ENCODE data around the gene SLC24A5.
A peak's percentile ranks its signal among the peaks of the same experiment; 100 is the strongest.

Gene SLC24A5

DNA sequence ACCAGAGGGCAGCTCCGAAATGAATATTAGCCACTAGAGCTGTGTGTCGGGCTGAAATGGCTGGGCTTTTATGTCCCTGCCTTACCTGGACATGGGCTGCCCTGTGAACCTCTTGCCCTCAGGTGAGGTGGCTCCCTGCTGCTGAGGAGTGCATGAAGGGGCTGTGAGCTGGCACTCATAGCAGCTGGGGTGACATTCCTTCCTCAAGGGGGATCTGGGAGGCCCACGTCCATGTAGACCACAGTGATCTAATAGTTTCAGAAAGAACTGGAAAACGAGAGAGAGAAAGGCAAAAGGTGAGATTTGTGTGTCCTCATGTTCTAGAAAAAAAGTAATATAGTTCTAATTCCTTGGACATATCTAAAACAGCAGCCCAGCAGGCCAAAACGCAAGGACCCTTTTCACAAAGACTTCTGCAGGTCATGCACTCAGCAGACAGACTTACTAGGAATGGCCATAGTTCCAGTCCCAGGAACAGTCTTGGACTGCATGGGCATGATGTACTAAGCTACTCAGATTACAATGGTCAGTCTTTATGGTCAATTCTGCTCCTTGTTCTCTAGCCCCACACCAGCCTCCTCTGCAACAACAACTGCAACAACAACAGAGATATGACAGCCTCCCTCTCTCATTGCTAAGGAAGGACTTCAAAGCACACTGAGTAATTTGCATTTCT lies 10.8 kb upstream of the SLC24A5 start:
- DNase-seq (ENCODE audit: extremely low read depth in 1 of 2, low read depth in 1 of 2): no peak

DNA sequence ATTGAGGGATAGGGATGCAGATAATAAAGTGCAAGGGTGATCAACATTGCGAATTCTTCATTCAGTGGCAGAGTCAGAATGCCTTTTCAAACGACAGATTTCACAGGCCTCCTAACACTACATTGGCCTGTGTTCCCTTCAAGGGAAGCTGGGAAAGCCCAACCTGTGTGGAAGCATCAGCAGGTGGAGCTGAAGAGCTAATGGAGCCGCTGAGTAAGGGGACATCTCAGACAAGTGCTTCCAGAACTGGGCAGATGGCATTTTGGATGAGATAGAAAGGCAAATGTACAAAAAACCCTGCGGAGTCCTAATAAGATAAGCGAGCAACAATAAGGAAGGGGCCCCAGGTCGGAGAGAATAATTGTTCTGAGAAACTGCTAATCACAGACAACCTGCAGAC lies 8.5 kb upstream of the SLC24A5 start:
- no peak for DNase-seq (ENCODE audit: extremely low read depth in 1 of 2, low read depth in 1 of 2)

DNA sequence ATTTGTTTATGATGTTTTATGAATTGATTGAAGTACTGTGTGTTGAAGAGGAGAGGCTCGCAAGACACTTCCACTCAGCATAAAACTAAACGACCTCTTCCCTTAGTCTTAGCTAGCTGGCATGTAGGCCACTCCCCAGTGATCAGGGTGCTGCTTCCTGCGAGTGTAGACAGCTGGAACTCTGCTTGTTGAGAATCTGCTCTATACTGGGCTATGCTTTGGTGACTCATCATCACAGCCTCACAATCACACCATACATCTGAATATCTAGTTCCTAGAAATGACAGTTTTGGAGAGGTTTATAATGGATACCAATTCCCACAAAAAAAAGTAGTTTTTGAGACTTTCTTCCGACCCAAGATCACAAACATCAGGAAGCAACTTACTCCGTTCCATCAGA lies 1.5 kb upstream of the SLC24A5 start:
- no peak for DNase-seq (ENCODE audit: extremely low read depth in 1 of 2, low read depth in 1 of 2)

DNA sequence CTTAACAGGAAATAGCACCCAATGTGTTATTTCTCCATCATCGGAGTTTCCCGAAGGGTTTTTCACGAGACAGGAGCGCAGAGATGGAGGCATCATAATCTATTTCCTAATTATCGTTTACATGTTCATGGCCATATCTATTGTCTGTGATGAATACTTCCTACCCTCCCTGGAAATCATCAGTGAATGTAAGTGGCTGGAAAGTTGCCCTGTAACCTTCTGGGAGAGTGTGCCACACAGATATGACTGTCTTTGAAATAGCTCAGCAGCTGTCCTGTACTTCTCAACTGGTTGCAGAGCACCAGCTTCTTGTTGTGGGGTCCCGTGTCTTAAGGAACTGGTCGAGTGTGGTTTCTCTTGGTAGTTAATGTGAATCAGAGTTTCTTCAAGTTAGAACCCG lies 1.1 kb downstream of the SLC24A5 start:
- DNase-seq (ENCODE audit: extremely low read depth in 1 of 2, low read depth in 1 of 2): no peak

DNA sequence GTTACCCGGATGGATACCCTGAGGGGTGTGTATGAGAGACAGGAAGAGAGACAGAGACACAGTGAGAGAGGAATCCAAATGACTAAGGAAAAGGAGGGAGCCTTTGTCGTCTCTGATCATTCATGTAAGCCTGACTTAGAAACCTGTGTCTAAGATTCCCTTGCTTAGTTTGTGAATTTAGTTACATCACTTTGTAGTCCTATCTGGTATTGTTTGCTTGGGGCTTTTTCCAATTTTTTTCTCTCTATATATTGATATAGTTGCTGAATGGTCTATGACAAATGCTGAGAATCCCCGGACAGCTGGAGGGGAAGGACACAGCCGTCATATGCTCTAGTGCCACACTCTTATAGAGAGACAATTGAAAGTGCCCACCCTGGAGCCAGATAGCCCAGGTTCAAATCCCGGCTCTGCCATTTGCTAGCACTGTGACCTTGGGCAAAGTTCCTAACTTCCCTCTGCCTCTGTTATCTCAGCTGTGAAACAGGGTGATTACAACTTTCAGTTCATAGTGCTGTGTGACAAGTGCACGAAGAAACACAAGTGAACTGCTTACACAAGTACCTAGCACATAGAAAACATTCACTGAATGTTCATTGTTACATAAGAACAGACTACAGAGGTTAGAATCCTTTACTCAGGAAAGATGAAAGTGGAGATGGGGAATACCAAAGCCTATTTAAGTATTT lies 6.0 kb downstream of the SLC24A5 start:
- no peak for DNase-seq (ENCODE audit: extremely low read depth in 1 of 2, low read depth in 1 of 2)

DNA sequence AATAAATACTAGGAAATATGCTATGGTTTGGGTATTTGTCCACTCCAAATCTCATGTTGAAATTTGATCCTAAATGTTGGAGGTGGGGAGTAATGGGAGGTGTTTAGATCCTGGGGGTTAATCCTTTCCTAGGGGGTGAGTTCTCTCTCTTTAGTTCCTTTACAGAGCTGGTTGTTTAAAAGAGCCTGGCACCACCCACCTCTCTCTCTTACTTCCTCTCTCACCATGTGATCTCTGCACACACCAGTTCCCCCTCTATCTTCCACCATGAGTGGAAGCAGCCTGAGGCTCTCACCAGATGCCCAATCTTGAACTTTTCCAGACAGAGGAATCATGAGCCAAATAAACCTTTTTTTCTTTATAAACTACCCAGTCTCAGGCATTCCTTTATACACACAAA lies 10.5 kb downstream of the SLC24A5 start:
- DNase-seq (ENCODE audit: extremely low read depth in 1 of 2, low read depth in 1 of 2): no peak

DNA sequence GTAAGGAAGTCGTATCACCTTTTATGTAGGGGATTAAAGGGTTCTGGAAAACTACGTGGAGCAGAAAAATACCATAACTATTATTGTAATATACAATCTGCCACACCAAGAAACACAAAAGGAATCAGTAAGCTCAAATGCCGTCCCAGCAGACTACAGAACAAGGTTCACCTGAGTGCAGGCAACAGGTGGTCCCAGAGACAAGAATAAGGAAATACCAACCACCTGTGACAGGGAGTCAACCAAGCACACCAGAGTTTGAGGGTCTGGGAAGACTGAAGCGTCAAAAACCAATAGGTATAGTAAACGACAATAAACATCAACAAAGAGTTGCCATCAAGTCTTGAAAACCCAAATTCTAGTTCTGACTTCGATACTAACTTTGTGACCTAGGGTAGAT lies 12.1 kb downstream of the SLC24A5 start:
- DNase-seq (ENCODE audit: extremely low read depth in 1 of 2, low read depth in 1 of 2): no peak

DNA sequence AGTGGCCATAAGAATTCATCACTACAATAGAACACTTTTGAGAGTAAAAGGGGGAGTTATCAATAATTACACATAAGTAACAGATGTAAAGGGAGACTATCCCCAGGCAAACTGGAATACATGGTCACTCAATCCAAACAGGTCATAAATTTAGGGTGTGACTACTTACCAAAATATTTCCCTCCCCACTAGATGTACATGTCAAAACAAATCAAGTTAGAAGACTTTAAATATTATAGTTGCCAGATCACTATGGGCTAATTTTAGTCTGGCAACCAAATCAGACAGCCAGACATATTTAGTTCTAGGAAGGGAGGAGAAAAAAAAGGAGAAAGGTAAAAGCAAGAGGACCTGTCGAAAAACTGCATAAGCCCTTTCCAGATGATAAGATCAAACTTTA lies 23.1 kb downstream of the SLC24A5 start:
- no peak for DNase-seq (ENCODE audit: extremely low read depth in 1 of 2, low read depth in 1 of 2)

DNA sequence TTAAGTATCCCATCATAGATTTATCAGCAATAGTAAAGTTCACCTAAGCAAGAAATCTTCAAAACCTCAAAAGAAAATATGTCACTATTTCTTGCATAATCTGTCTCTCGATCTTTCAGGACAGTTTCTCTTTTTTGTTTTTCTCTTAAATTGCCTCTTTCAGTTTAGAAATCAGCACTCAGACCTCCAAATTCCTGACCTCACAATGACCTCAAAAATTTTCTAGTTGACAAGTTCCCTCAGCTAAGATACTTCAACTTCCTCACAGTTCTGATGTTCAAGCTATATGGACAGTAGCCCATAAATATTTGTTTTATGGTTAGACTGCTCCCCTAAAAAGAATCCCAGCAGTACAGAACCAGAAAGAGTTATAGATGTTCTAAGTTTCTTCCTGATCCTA lies 24.1 kb downstream of the SLC24A5 start:
- no peak for DNase-seq (ENCODE audit: extremely low read depth in 1 of 2, low read depth in 1 of 2)

DNA sequence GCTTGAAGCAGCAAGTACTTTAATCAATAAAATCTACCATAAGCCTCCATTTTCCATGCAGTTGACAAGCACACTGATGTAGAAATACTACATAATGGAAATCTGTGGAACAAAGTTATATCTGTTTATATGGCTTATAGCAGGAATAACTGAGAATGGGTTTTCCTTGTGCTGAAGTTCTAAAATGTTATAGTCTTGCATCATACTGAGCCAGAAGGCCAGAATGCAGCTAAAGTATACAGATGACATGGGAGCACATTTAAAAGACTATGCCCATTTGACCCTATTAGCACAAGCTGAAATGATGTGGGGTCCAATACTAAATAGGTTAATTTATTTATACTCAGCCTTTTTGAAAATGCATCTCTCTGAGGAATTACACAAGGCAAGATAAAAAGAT lies 25.1 kb downstream of the SLC24A5 start:
- no peak for DNase-seq (ENCODE audit: extremely low read depth in 1 of 2, low read depth in 1 of 2)

DNA sequence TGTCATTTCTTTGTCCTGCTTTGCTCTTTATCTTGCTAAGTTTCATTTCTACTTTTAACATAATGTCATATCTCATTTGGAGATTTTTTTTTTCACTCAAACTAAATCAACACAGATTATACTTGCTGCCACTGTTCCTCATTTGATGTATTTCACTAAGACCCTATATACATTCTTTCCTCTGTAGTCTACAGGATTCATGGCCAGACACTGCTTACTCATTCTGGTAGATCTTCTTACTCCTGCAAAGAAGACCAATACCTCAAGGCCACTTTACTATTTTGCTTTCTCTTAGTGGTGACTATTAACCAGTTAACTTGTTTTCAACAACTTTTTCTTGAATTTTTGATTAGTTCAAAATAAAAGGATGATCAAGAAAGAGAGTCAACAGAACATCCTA lies 26.6 kb downstream of the SLC24A5 start:
- DNase-seq (ENCODE audit: extremely low read depth in 1 of 2, low read depth in 1 of 2): no peak

DNA sequence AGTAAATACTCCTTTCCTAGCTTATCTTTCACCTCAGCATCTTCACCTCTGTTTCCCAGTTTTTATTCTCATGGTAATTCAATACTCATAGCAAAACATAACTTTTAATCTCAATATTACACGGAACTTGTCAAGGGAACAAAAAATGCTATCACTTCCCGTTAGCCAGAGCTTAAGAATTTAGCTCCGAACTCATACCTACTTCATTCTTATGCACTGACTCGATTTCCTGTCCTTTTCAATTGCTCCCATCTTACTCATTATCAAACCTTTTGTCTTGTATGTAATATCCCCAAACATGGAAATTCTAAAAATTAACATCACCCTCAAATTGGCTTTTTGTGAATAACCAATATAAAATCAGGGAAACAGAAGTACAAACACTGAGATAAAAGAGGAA lies 29.1 kb downstream of the SLC24A5 start:
- no peak for DNase-seq (ENCODE audit: extremely low read depth in 1 of 2, low read depth in 1 of 2)

DNA sequence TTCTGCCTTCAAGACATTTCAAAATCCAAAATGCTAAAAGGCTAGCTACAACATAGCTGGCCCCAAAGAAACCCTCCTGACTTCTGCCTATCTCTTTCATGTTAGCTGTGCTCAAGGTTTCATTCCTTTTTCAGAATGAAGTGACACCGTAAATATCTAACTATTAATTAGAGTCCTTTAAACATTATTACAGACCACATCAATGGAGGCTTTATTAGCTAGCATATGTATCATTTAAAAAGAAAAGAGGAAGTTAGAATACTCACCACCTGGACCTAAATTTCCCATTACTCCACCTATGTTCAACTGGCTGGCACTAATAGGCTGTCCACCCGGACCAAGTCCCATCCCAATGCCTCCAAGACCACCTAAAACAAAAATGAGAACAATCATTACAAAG lies 32.7 kb downstream of the SLC24A5 start:
- no peak for DNase-seq (ENCODE audit: extremely low read depth in 1 of 2, low read depth in 1 of 2)

DNA sequence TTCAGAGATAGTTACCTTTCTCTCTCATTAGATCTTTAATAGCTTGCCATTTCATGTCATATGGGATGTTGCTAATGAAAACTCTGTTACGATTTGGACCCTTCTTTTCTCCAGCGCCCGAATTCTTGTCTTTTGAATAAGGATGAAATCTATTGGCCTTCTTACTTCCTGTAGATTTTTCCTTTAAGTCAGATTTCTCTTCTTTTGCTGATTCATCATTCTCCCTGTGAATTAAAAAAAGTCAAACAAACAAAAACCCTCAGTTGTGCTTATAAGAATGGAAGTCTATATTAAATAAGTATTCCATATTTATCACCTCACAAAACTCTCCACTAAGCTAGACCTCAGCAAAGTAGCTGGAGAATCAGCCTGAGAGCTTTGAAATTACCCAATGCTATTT lies 47.8 kb downstream of the SLC24A5 start:
- DNase-seq (ENCODE audit: extremely low read depth in 1 of 2, low read depth in 1 of 2): no peak

DNA sequence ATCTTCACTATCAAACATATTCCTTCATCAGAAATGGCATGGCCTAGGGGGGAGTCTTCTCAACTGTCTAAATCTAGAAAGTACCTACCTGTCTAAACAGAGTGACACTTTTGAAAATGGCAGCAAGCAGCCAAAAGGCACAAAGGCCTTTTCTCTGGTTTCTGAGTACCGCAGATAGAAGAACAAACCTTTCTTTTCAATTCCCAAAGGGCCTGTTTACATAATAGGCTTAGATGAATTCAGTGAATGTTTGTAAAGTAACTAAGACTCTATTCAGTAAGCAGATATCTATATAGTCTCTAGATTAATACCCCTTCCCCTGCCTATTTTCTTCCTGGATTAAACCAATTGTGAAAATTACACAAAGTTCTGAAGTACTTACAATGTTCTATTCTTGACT lies 50.2 kb downstream of the SLC24A5 start:
- DNase-seq (ENCODE audit: extremely low read depth in 1 of 2, low read depth in 1 of 2): no peak

DNA sequence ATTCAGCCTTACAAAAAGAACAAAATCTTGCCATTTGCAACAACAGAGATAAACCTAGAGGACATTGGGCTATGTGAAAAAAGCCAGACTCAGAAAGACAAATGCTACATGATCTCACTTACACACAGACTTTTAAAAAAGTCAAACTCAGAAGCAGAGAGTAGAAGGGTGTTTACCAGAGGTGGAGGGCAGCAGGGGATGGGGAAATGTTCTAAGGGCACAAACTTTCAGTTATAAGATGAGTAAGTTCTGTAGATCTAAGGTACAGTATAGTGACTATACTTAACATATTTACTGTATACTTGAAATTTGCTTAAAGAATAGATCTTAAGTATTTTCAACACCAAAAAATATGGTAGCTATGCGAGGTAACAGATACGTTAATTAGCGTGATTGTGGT lies 54.3 kb downstream of the SLC24A5 start:
- DNase-seq (ENCODE audit: extremely low read depth in 1 of 2, low read depth in 1 of 2): no peak

DNA sequence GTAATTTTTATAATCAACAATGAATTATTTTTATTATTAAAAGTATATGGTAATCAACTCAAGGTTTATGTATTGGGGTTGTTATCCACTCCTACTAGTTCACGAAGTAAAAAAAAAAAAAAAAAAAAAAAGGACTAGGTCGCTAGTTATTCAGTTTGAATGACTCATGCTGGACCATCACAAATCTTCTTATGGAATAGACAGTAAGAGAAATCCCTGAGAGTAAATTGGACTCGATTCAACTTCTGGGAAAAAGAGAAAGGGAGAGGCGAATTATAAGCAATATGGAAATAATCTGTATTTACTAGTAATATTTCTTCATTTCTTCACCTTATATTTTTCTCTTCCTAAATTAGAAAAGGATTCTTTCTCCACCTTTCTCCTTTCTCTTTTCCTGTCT lies 55.3 kb downstream of the SLC24A5 start:
- DNase-seq (ENCODE audit: extremely low read depth in 1 of 2, low read depth in 1 of 2): no peak

DNA sequence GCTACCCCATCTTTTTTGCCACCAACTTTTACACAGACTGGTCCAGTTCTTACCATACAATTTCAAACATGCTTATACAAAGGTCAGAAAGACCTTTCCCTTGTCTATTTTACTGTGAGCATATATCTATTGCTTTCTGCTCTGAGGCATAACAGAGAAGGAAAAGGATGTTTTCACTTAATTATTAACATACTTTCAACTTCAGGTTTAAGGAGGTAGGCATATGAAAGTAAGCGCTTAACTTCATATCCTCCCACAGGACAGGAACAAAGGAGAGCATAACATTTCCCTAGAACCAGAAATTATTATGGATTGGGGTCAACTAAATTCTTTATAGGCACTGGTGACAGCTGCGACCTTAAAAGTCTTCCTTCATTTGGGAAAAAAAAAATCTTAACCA lies 56.2 kb downstream of the SLC24A5 start:
- DNase-seq (ENCODE audit: extremely low read depth in 1 of 2, low read depth in 1 of 2): no peak

DNA sequence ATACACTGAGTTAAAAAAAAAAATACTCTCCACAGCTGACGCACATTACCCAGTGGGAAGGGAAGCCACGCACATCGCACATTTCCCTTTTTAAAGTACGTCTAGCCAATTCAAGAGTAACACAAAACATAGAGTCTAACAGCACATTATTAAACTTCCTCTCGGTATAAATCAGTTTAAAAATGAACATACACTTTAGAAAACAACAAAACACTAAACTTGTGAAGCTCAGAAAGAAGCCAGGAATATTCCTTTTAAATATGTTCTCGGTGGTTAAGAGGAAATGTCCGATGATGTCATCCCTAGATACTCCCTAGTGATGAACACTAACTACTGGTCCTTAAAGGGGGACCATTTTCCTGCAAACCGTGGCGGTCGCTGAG lies 56.6 kb downstream of the SLC24A5 start:
- DNase-seq (ENCODE audit: extremely low read depth in 1 of 2, low read depth in 1 of 2): no peak

DNA sequence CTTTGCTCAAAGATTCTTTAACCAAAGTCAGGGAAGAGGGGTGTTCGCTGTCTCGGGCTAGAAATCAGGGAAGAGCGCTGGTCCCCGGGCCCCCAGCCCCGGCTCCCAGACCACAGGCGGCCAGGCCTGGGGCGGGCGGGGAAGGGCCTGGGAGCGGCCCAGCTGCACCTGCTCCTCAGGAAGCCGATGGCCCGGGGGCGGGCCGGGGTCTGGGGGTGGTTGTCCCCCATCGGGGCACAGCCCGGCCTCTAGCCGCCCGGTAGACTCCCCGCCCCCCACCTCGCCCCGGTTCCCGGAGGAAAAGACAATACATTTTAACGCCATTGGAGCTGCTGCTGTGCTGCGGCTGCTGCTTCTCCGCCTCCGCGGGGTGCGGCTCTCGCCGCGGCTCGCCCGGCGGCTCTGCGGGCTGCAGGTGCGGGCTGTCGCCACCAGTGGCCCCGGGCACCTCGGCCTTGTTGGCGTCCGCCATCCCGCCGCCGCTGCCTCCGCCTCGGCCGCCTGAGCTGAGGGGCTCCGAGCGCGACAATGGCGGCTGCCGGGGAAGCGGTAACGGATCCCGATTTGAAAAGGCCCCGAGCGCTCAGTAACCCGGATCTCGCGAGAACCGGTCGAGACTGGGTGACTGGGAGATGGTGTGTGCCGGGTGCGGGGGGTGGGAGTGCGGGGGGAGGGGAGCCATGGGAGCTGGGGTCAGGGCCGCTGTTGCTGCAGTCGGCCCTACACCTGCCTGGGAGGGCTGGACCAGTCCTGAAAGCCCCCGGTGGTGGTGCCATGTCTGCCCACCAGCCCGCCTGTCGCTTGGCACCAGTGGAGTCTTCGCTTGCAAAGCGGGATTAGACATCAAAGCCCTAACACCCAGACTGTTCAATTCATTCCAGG lies 57.2 kb downstream of the SLC24A5 start, which contains the start of gene MYEF2:
MYEF2 (minus strand) TSS at position 530 of the 882 bp plus-strand sequence; CDS start at position 472, 58 bp downstream.
- peak; percentile 34 to 72 for DNase-seq (ENCODE audit: extremely low read depth in 1 of 2, low read depth in 1 of 2)

DNA sequence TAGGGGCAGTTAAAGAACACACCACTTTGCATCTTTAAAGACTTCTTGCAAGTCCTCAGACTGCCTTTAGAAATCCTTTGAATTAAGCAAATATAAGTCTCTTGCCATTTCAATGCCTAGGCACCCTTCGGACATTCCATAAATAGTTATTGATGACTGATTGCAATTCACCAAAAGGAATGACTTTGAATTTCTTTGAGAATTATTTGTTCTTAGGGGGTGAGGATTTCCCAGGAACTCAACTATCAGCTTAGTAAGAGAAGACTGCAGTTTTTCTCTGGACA lies 57.8 kb downstream of the SLC24A5 start:
- DNase-seq (ENCODE audit: extremely low read depth in 1 of 2, low read depth in 1 of 2): no peak

DNA sequence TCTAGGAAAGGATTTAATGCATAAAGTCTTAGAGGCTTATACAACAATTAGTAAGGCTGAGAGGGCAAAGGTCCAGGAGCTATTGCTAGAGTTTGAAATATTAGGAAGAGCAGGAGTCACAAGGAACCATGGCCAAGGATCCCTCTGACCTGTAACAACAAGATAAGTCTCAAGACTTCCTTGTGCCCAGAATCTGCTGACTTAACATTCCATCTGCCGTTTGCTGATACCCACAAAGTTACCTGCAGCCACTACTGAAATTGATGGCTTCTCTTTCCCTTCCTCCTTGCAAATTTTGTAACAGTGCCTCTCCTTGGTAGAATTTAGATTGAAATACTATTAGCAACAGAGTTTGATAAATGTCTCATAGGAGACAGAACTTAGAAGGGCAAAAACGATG lies 62.0 kb downstream of the SLC24A5 start:
- no peak for DNase-seq (ENCODE audit: extremely low read depth in 1 of 2, low read depth in 1 of 2)

All from stimulated activated CD8-positive, alpha-beta memory T cell treated with anti-CD3 and anti-CD28 coated beads, Interleukin-7, amount 100 ng/mL, for 48 hours (primary cell).